Endothelial cell of umbilical vein (primary cell): ENCODE results near the gene C17orf50. TPM values are rescaled to one million over a fixed set of nuclear protein-coding genes. Genes with fewer than 3 reads are reported as not detected.

Source experiments
- BruUV-seq: library from RNA; stranded (reverse); fragments of 400-500 nt; replicated peaks from 2 replicates; lab custom pipeline; 2021; lab: Mats Ljungman, UMichigan
- CTCF ChIA-PET: fragments of 300-600, 350-600 bp; sonication (Branson Sonifier 250); formaldehyde crosslinking; loops from one replicate; lab custom pipeline; 2021; ENCODE audit warnings: antibody characterized with exemption, inconsistent platforms; lab: Charles Lee
- POLR2A ChIA-PET: fragments of 300-600, 350-600 bp; sonication (Branson Sonifier 250); formaldehyde crosslinking; loops from one replicate; lab custom pipeline; 2021; ENCODE audit warnings: antibody characterized with exemption, inconsistent platforms; lab: Charles Lee
- DNase-seq: peaks from one replicate; pipeline ENCODE4 v3.0.0-alpha.2; 2011; ENCODE audit warnings: low read depth, low spot score
- FAIRE-seq: peaks from 2 replicates; lab custom pipeline; 2011; peaks lifted over from hg19 to GRCh38; lab: Jason Lieb, UNC
- H2AFZ ChIP-seq: 2 replicates; pipeline ENCODE4 v1.6.0; 2012; ENCODE audit warnings: low read depth, low read length, control low read depth, inconsistent platforms
- H3K27ac ChIP-seq: 2 replicates; pipeline ENCODE4 v1.5.1; 2011; ENCODE audit warnings: low read depth, mild to moderate bottlenecking, control low read depth, low read length, moderate library complexity; ENCODE audit not compliant: insufficient read depth
- H3K27me3 ChIP-seq, 2 experiments: 2 replicates each; pipeline versions ENCODE4 v1.6.0 to v1.6.1; 2011; ENCODE audit warnings: low read length in 2 of 2, mixed read lengths in 1 of 2; ENCODE audit not compliant: control insufficient read depth in 2 of 2, insufficient read depth in 2 of 2
- H3K36me3 ChIP-seq, 2 experiments: 2 replicates in 1 of 2; 3 replicates in 1 of 2; pipeline ENCODE4 v1.5.1; 2011; ENCODE audit warnings: low read length in 2 of 2, mild to moderate bottlenecking in 1 of 2, moderate library complexity in 1 of 2; ENCODE audit not compliant: control insufficient read depth in 2 of 2, insufficient read depth in 2 of 2; ENCODE audit errors: extremely low read depth in 1 of 2
- H3K4me1 ChIP-seq: 3 replicates; pipeline ENCODE4 v1.5.1; 2011; ENCODE audit warnings: mild to moderate bottlenecking, low read length; ENCODE audit not compliant: control insufficient read depth, insufficient read depth; ENCODE audit errors: extremely low read depth
- H3K4me2 ChIP-seq: 2 replicates; pipeline ENCODE4 v1.6.1; 2011; ENCODE audit warnings: low read length, control low read depth, mixed read lengths; ENCODE audit not compliant: insufficient read depth
- H3K4me3 ChIP-seq, 3 experiments: fragments of 200-600 bp in 1 of 3; sonication (generic), shearing (Covaris generic) in 1 of 3; replicated peaks in 1 of 3; 2 replicates each; pipeline ENCODE4 v1.5.1; 2011 to 2016; ENCODE audit warnings: control low read depth in 3 of 3, low read length in 3 of 3, mild to moderate bottlenecking in 2 of 3, inconsistent platforms in 1 of 3, low read depth in 1 of 3, moderate library complexity in 1 of 3; ENCODE audit not compliant: insufficient read depth in 1 of 3
- H3K79me2 ChIP-seq: 2 replicates; pipeline ENCODE4 v1.6.0; 2012; ENCODE audit warnings: low read length, inconsistent platforms; ENCODE audit not compliant: control insufficient read depth, insufficient read depth
- H3K9ac ChIP-seq: replicated peaks from 2 replicates; pipeline ENCODE3; 2011; ENCODE audit warnings: low read length, control low read depth; ENCODE audit not compliant: insufficient read depth; ENCODE audit errors: extremely low read depth
- H3K9me1 ChIP-seq: replicated peaks from 3 replicates; pipeline ENCODE4 v1.6.0; 2011; ENCODE audit warnings: mild to moderate bottlenecking, low read length; ENCODE audit not compliant: control insufficient read depth, insufficient read depth; ENCODE audit errors: extremely low read depth
- H3K9me3 ChIP-seq: replicated peaks from 2 replicates; pipeline ENCODE4 v1.5.1; 2012; ENCODE audit warnings: low read length, inconsistent platforms; ENCODE audit not compliant: control insufficient read depth, insufficient read depth
- H4K20me1 ChIP-seq: replicated peaks from 2 replicates; pipeline ENCODE3; 2011; ENCODE audit warnings: mild to moderate bottlenecking, low read length; ENCODE audit not compliant: control insufficient read depth, insufficient read depth; ENCODE audit errors: extremely low read depth
- CTCF ChIP-seq, 2 donors: IDR thresholded peaks; 1 replicate in 1 of 2; 2 replicates in 1 of 2; pipeline ENCODE4 v1.5.1; 2011; ENCODE audit warnings: low read length in 2 of 2, mild to moderate bottlenecking in 2 of 2, moderate library complexity in 2 of 2, control low read depth in 1 of 2, inconsistent platforms in 1 of 2, low read depth in 1 of 2; ENCODE audit not compliant: insufficient read depth in 1 of 2; ENCODE audit errors: extremely low read depth in 1 of 2
- EZH2 ChIP-seq: IDR thresholded peaks from 2 replicates; pipeline ENCODE4 v1.6.1; 2012; ENCODE audit warnings: borderline replicate concordance, low read depth, mild to moderate bottlenecking, moderate library complexity, low read length, inconsistent platforms; ENCODE audit not compliant: severe bottlenecking
- FOS ChIP-seq: IDR thresholded peaks from 2 replicates; pipeline ENCODE4 v1.6.1; 2011; ENCODE audit warnings: mild to moderate bottlenecking, low read length, moderate library complexity, borderline replicate concordance; ENCODE audit not compliant: insufficient read depth
- GATA2 ChIP-seq: IDR thresholded peaks from 2 replicates; pipeline ENCODE4 v1.7.0; 2011; ENCODE audit warnings: low read depth, mild to moderate bottlenecking, moderate library complexity, mixed read lengths, low read length; ENCODE audit not compliant: insufficient read length, insufficient read depth
- JUN ChIP-seq: IDR thresholded peaks from 2 replicates; pipeline ENCODE4 v1.6.1; 2011; ENCODE audit warnings: borderline replicate concordance, low read depth; ENCODE audit not compliant: insufficient read length, insufficient read depth
- MAX ChIP-seq: IDR thresholded peaks from 2 replicates; pipeline ENCODE4 v1.6.1; 2011; ENCODE audit not compliant: insufficient read depth, insufficient read length
- MYC ChIP-seq: IDR thresholded peaks from one replicate; pipeline ENCODE4 v1.6.1; 2011; ENCODE audit warnings: mild to moderate bottlenecking, low read depth, low read length
- POLR2A ChIP-seq: IDR thresholded peaks from 2 replicates; pipeline ENCODE4 v1.6.1; 2012; ENCODE audit warnings: low read depth, mild to moderate bottlenecking, control low read depth, low read length
- POLR2AphosphoS5 ChIP-seq: IDR thresholded peaks from 2 replicates; pipeline ENCODE4 v1.6.1; 2012; ENCODE audit warnings: low read depth, mild to moderate bottlenecking, control low read depth, low read length, moderate library complexity; ENCODE audit not compliant: insufficient read depth
- dilution Hi-C: fragments of 300-500 bp; cut with MboI; formaldehyde crosslinking; loops from one replicate; pipeline ENCODE4 v1.15.0; 2019; ENCODE audit warnings: low sequenced_read_pairs; ENCODE audit not compliant: extremely low pct_ligation_motif_present
- intact Hi-C: fragments of 100-400 bp; cut with micrococcal nuclease; formaldehyde crosslinking; loops from one replicate; pipeline ENCODE4 v1.10.0; 2022
- polyA plus RNA-seq, 4 experiments: library from polyadenylated mRNA; depleted of rRNA in 3 of 4; stranded (reverse) in 3 of 4; unstranded in 1 of 4; fragments of >200 nt; gene quantifications; 2 replicates each; pipeline versions ENCODE4 v1.2.1 to v1.2.3, GENCODE V29; 2011 to 2012; ENCODE audit warnings: missing spikeins in 1 of 4
- total RNA-seq: library from RNA; stranded (reverse); gene quantifications from 2 replicates; pipeline ENCODE4 v1.2.3, GENCODE V29; 2021

The C17orf50 gene
- total and polyA plus RNA-seq, 2 donors (not counting 3 experiments of a cell fraction or from before 2014, with no cell fraction given) = 0.15 TPM; not detected in 1

GRCh38 chr17:35765086-35765710, 4.5 kb downstream of the C17orf50 start:
- no peak for FAIRE-seq
- POLR2A ChIA-PET = interaction anchor here (2.3 kb wide), 1 partner anchor 44 kb away, joined by 39 read pairs; the partner anchor contains the start of gene TAF15

More at GRCh38 chr17:35765086-35765710, 4.5 kb downstream of the C17orf50 start:
- no peak overlapping the region for H3K9ac ChIP-seq
- no peak overlapping the region for H3K4me3 ChIP-seq
- no peaks in the 10 kb centered on the region for H3K79me2 ChIP-seq
- dilution Hi-C loops (no loop called here), intact Hi-C loops (no loop called here)
- no peaks in the 10 kb centered on the region for H4K20me1 ChIP-seq
- H3K27ac ChIP-seq = no peak overlapping the region
- H3K36me3 ChIP-seq = no peaks in the 10 kb centered on the region
- H3K9me1 ChIP-seq = no peaks in the 10 kb centered on the region
- BruUV-seq = no TSS peak
- H3K4me1 ChIP-seq = peaks cover 7% of the 10 kb centered on the region
- no peak overlapping the region for H2AFZ ChIP-seq
- CTCF ChIA-PET = interaction anchor here (1.2 to 8.5 kb wide), 12 partner anchors 10 to 78 kb away, joined by 5 to 453 read pairs (median 27); partner anchors contain the start of genes GAS2L2, MMP28 and TAF15
- DNase-seq = no peak
- H3K9me3 ChIP-seq = no peaks in the 10 kb centered on the region
- H3K27me3 ChIP-seq = peaks cover 2 to 3% of the 10 kb centered on the region in 2 experiments
- no peak overlapping the region for H3K4me2 ChIP-seq
- no peak for TF ChIP-seq FOS
- TF ChIP-seq JUN = no peak
- TF ChIP-seq POLR2AphosphoS5 = no peak
- TF ChIP-seq CTCF (IDR thresholded peaks at IDR 0.05; ENCODE audit: extremely low read depth in 1 of 2, insufficient read depth in 1 of 2, low read depth in 1 of 2, low read length in 2 of 2) = no peak
- no peak for TF ChIP-seq GATA2
- TF ChIP-seq MYC = no peak
- no peak for TF ChIP-seq POLR2A
- no peak for TF ChIP-seq EZH2
- TF ChIP-seq MAX = no peak
